SK-N-SH (cell line): ENCODE results near the gene TAC3.
"Not testable (repeated sequence)": the region's sequence is repeated elsewhere in the genome, so short reads cannot be mapped to it uniquely, and the experiment has no call there.

Experiments used
- CTCF ChIP-seq: fragments of 200-600 bp; sonication (generic); IDR thresholded peaks from 2 replicates; pipeline ENCODE4 v1.6.1; 2017; ENCODE audit warnings: antibody characterized with exemption, mild to moderate bottlenecking, moderate library complexity
- TAF1 ChIP-seq: IDR thresholded peaks from 2 replicates; pipeline ENCODE4 v1.6.1; 2012; ENCODE audit warnings: low read depth, mild to moderate bottlenecking, low read length, moderate library complexity, borderline replicate concordance

- TF ChIP-seq TAF1, CTCF: not testable (repeated sequence)
Measured at GRCh38 chr12:57053146-57053545, 36.8 kb upstream of the TAC3 start.
